A549 (cell line): ENCODE results near the gene VRK2. TPM values are rescaled to one million over a fixed set of nuclear protein-coding genes. Genes with fewer than 3 reads are reported as not detected.

Experiments used
- ATAC-seq, 2 experiments: fragments of 200-7000 bp in 1 of 2; fragments of >200 bp in 1 of 2; cut with Nextera tagmentation in 1 of 2; cut with Tn5 transposase in 1 of 2; 3 replicates each; pipeline versions ENCODE4 v1.8.0 to v1.9.1; 2018 to 2020; ENCODE audit warnings: mild to moderate bottlenecking in 1 of 2, moderate library complexity in 1 of 2
- CTCF ChIA-PET: fragments of 300-600 bp; sonication (Branson Sonifier 250); formaldehyde crosslinking; extraction: SDS; loops from one replicate; lab custom pipeline; 2021; ENCODE audit warnings: antibody characterized with exemption, inconsistent platforms; lab: Yijun Ruan, JAX
- POLR2A ChIA-PET: fragments of 350-600 bp; formaldehyde crosslinking; extraction: SDS; loops from one replicate; lab custom pipeline; 2021; ENCODE audit warnings: antibody characterized with exemption, inconsistent platforms; lab: Yijun Ruan, JAX
- DNase-seq, 2 experiments: peaks; one replicate each; pipeline versions ENCODE4 v3.0.0 to v3.0.0-alpha.2; 2011 to 2016; ENCODE audit warnings: low read depth in 1 of 2, low spot score in 1 of 2
- FAIRE-seq: peaks from 2 replicates; lab custom pipeline; 2011; peaks lifted over from hg19 to GRCh38; lab: Jason Lieb, UNC
- H3K27ac ChIP-seq, 2 experiments: fragments of >200 bp; sonication (Bioruptor Twin); formaldehyde crosslinking; 3 replicates each; pipeline ENCODE4 v1.5.1; 2016 to 2017
- H3K4me1 ChIP-seq: fragments of >200 bp; sonication (Bioruptor Twin); formaldehyde crosslinking; 3 replicates; pipeline ENCODE4 v1.6.1; 2016
- H3K4me2 ChIP-seq: fragments of >200 bp; sonication (Bioruptor Twin); formaldehyde crosslinking; 3 replicates; pipeline ENCODE4 v1.6.1; 2016
- H3K4me3 ChIP-seq: fragments of >200 bp; sonication (Bioruptor Twin); formaldehyde crosslinking; 3 replicates; pipeline ENCODE4 v1.5.1; 2016
- H3K9me3 ChIP-seq: fragments of >200 bp; sonication (Bioruptor Twin); formaldehyde crosslinking; 3 replicates; pipeline ENCODE4 v1.6.1; 2016
- CEBPB ChIP-seq, 2 experiments: fragments of >200 bp in 1 of 2; sonication (Bioruptor Twin) in 1 of 2; formaldehyde crosslinking in 1 of 2; IDR thresholded peaks; 2 replicates each; pipeline ENCODE4 v1.6.1; 2012 to 2016
- CTCF ChIP-seq: fragments of >200 bp; sonication (Bioruptor Twin); formaldehyde crosslinking; IDR thresholded peaks from 3 replicates; pipeline ENCODE4 v1.5.1; 2016
- HOXB5 ChIP-seq: fragments of 250-450 bp; sonication (Bioruptor Pico); IDR thresholded peaks from 2 replicates; pipeline ENCODE4 v1.5.0; 2020; ENCODE audit warnings: mild to moderate bottlenecking, moderate library complexity
- JUN ChIP-seq, 2 experiments: fragments of >200 bp; sonication (Bioruptor Twin); formaldehyde crosslinking; IDR thresholded peaks; 2 replicates in 1 of 2; 3 replicates in 1 of 2; pipeline ENCODE4 v1.6.1; 2016 to 2017
- JUNB ChIP-seq: fragments of >200 bp; sonication (Bioruptor Twin); formaldehyde crosslinking; IDR thresholded peaks from 2 replicates; pipeline ENCODE4 v1.6.1; 2016
- KDM5A ChIP-seq: fragments of 200-600 bp; sonication (generic); IDR thresholded peaks from 2 replicates; pipeline ENCODE4 v1.6.1; 2016; ENCODE audit warnings: antibody characterized with exemption, mild to moderate bottlenecking
- MAFK ChIP-seq: fragments of 450-650 bp; IDR thresholded peaks from 2 replicates; pipeline ENCODE4 v1.6.1; 2014; ENCODE audit not compliant: partially characterized antibody
- NPAS2 ChIP-seq: fragments of 250-450 bp; sonication (Bioruptor Pico); IDR thresholded peaks from 2 replicates; pipeline ENCODE4 v1.8.0; 2022; ENCODE audit warnings: mild to moderate bottlenecking, moderate library complexity, borderline replicate concordance
- PBX3 ChIP-seq: IDR thresholded peaks from 2 replicates; pipeline ENCODE4 v1.6.1; 2012
- RCOR1 ChIP-seq: fragments of 150-350 bp; IDR thresholded peaks from 2 replicates; pipeline ENCODE4 v1.6.1; 2014; ENCODE audit warnings: antibody characterized with exemption, low read length, low read depth
- ZSCAN20 ChIP-seq: fragments of 250-450 bp; sonication (Bioruptor Pico); IDR thresholded peaks from 2 replicates; pipeline ENCODE4 v1.8.0; 2022; ENCODE audit warnings: mild to moderate bottlenecking, moderate library complexity
- WGBS: methylation state at CpG from one replicate; pipeline ENCODE4 v1.1.6; 2017; ENCODE audit errors: missing lambda C conversion rate; 5-methylcytosine and 5-hydroxymethylcytosine counted together
- polyA plus RNA-seq, 4 experiments: library from polyadenylated mRNA; depleted of rRNA in 3 of 4; stranded (reverse); fragments of >200 nt; fragmentation: RNase III in 1 of 4; extraction: RNeasy Plus Mini Kit Qiagen cat#74134 plus additional on column Dnase treatment in 1 of 4; gene quantifications; 2 replicates in 3 of 4; 3 replicates in 1 of 4; pipeline ENCODE4 v1.2.3, GENCODE V29; 2011 to 2017
- TF ChIP-seq, protein P1 (sequence below): fragments of >200 bp; sonication (Bioruptor Twin); formaldehyde crosslinking; IDR thresholded peaks from 3 replicates; pipeline ENCODE4 v1.6.1; 2016

VRK2 gene
- polyA plus RNA-seq, 2 of the 4 experiments (the other 2 are of a cell fraction), result 19.4 to 80.9 TPM

GRCh38 chr2:58122040-58122439 is 75.4 kb downstream of the VRK2 start:
- ATAC-seq (no peak), DNase-seq (no peak), FAIRE-seq (peak; percentile 59)
- Histone ChIP-seq H3K27ac (no peak overlapping the region; a peak in 1 of 6 replicates), H3K4me1 (peaks cover 34% of the 10 kb centered on the region), H3K4me2 (peak overlapping the region; percentile 11; the same call in 1 of the 3 replicates), H3K4me3 (no peak overlapping the region), H3K9me3 (no peaks in the 10 kb centered on the region)
- TF ChIP-seq CTCF, result no peak
- ChIA-PET CTCF (interaction anchor here (0.8 kb wide), 1 partner anchor 216 kb away, joined by 3 read pairs; no protein-coding TSS in a partner anchor), POLR2A (no interaction called here)
- WGBS, result 73% methylated on average over 3 of the region's 3 CpGs

- Histone ChIP-seq H3K9me3 (no peaks in the 10 kb centered on the region), H3K27ac (no peak overlapping the region), H3K4me1 (peaks cover 34% of the 10 kb centered on the region), H3K4me3 (no peak overlapping the region), H3K4me2 (no peak overlapping the region)
- 93% methylated on average over 3 of the region's 3 CpGs for WGBS
- ChIA-PET CTCF (interaction anchor here (0.8 kb wide), 1 partner anchor 217 kb away, joined by 3 read pairs; no protein-coding TSS in a partner anchor), POLR2A (no interaction called here)
- FAIRE-seq (no peak), ATAC-seq (no peak), DNase-seq (no peak)
- TF ChIP-seq MAFK, result no peak
- no peak for TF ChIP-seq PBX3
- TF ChIP-seq ZSCAN20 (CRISPR knock-in tag), result no peak
- TF ChIP-seq NPAS2 (CRISPR knock-in tag), result no peak
- no peak for TF ChIP-seq JUN (IDR thresholded peaks at IDR 0.05)
- no peak for TF ChIP-seq JUNB
Measured at GRCh38 chr2:58122540-58122939, 75.9 kb downstream of the VRK2 start.

DNA sequence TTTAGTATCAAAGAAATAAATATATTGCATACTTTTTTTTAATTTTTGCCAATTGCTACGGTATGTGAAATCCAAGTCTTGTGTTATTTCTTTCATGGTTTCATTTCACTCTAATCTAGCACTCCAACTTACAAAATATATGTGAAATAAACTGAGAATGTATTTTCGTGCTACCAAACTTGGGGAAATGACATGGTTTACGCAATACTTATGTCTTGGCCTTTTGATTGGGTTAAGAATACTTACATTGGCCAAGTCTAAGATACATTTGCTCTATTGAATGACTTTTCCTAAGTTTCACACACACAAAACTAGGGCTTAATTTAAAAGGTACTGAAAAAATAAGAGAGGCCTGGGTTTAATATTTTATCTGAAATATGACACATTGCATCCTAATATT is 80.5 kb downstream of the VRK2 start:
- no peak for FAIRE-seq
- Histone ChIP-seq H3K4me2 (no peak overlapping the region), H3K9me3 (no peaks in the 10 kb centered on the region), H3K27ac (no peak overlapping the region), H3K4me1 (peaks cover 15% of the 10 kb centered on the region), H3K4me3 (no peak overlapping the region)
- 90% methylated on average over 3 of the region's 3 CpGs for WGBS
- ChIA-PET POLR2A (no interaction called here), CTCF (no interaction called here)
- DNase-seq, result no peak
- ATAC-seq, result no peak
- TF ChIP-seq HOXB5 (CRISPR knock-in tag), result no peak
- TF ChIP-seq CEBPB (IDR thresholded peaks at IDR 0.05), result peak; percentile 57 to 62; a peak in 2 of 4 replicates
- TF ChIP-seq, all 56 proteins: peak for 1

GRCh38 chr2:58130238-58130637 is 83.6 kb downstream of the VRK2 start:
- ATAC-seq, result no peak
- WGBS, result 96% methylated on average over 2 of the region's 2 CpGs
- DNase-seq, result no peak
- TF ChIP-seq ZSCAN20 (CRISPR knock-in tag), result no peak
- TF ChIP-seq, protein P1, sequence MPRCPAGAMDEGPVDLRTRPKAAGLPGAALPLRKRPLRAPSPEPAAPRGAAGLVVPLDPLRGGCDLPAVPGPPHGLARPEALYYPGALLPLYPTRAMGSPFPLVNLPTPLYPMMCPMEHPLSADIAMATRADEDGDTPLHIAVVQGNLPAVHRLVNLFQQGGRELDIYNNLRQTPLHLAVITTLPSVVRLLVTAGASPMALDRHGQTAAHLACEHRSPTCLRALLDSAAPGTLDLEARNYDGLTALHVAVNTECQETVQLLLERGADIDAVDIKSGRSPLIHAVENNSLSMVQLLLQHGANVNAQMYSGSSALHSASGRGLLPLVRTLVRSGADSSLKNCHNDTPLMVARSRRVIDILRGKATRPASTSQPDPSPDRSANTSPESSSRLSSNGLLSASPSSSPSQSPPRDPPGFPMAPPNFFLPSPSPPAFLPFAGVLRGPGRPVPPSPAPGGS, result no peak
- TF ChIP-seq RCOR1, result no peak
- no peak for TF ChIP-seq KDM5A
- no peak overlapping the region for H3K27ac ChIP-seq
- no peaks in the 10 kb centered on the region for H3K9me3 ChIP-seq
- H3K4me3 ChIP-seq, result no peak overlapping the region
- peaks cover 18% of the 10 kb centered on the region; the same call in 2 of the 3 replicates for H3K4me1 ChIP-seq
- FAIRE-seq, result no peak
- CTCF ChIA-PET, result interaction anchor here (1.0 to 1.5 kb wide), 3 partner anchors 10 to 317 kb away, joined by 3 to 4 read pairs (median 3); no protein-coding TSS in a partner anchor
- POLR2A ChIA-PET, result interaction anchor here (0.6 kb wide), 1 partner anchor 10 kb away, joined by 12 read pairs; no protein-coding TSS in a partner anchor
- no peak overlapping the region for H3K4me2 ChIP-seq
